SH-SY5Y (cell line): Measurements from ENCODE around the gene GCLC.

Experiments used
- GATA2 ChIP-seq: IDR thresholded peaks from 2 replicates; pipeline ENCODE4 v1.6.1; 2011; ENCODE audit warnings: mild to moderate bottlenecking, low read depth, low read length
- GATA3 ChIP-seq: IDR thresholded peaks from 2 replicates; pipeline ENCODE4 v1.6.1; 2011; ENCODE audit warnings: low read depth, mild to moderate bottlenecking, low read length, moderate library complexity

The GCLC gene

DNA sequence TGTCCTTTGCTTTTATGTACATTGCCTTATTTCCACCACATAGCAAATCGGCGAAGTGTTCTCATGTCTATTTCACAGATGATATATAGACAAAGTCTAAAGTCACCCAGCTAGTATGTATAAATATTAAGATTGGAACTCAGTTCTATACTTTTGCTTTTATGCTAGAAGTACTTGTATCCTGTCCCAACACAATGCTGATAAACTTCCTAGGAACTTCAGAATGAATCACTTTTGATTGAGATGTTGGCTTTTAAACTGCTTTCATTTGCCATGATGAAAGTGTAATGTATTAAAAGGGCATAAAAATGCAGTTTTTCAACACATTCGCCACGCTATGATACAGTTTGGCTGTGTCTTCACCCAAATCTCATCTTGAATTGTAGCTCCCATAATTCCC is 50.8 kb downstream of the GCLC start:
- no peak for TF ChIP-seq GATA3
- TF ChIP-seq GATA2 = no peak

DNA sequence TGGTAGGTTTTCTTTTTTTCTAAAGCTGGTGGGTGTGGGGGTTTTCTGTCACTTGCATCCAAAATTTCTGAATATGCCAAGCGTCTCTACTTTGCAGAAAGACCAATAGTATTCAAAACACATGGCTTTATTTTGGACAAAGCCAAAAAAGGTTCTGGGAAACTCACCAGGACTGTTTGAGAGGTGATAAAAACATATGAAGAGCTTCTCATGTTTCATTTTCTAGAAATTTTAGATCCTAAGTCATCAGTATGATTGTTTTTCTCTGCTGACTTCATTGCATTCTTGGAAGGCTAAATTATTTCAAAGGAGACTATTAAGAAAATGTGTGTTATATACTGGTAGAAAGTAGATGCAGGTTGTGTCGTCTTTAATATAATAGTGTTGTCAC is 51.3 kb downstream of the GCLC start:
- TF ChIP-seq GATA3 (no peak), GATA2 (no peak)

DNA sequence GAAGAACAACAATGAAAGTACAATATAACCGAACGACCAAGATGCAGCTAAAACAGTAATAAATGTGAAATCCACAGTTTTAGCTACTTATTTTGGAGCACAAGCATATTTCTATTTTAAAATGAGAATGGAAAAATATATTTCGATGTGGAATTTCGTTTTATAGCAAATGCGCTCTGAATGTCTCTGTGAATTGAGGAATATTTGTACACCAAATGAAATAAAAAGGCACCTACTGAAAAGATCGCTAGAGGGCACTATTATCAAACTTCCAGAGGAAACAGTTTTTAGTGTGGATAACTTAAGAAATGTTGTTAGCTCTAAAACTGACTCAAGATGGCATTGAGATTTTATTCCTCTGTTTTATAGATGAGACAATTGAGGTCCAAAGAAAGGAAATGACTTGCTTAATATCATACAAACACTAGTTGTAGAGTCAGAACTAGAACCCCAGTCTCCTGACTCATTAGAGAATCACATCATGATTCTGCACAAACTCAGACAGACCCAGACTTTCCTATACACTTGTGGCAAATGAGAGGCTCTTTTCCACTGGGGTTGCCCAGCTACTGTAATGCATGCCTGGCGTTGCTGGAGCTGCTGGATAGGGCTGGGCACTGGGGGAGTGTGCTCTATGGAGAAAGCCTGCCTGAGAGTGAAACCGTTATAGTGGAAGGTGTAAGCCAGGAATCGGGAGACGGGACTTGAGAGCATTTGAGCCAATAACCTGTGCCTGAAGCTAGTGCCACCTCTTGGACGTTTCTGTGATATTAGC is 51.9 kb downstream of the GCLC start:
- TF ChIP-seq GATA3 (no peak), GATA2 (no peak)

- TF ChIP-seq GATA2 = no peak
- TF ChIP-seq GATA3 = no peak
These were observed 57.8 kb downstream of the GCLC start for GRCh38 chr6:53487080-53487479.

GRCh38 chr6:53486679-53487078 is 58.2 kb downstream of the GCLC start:
- no peak for TF ChIP-seq GATA3
- no peak for TF ChIP-seq GATA2

- TF ChIP-seq GATA3 (no peak), GATA2 (no peak)
These were observed 60.2 kb downstream of the GCLC start for GRCh38 chr6:53484476-53485280.

- TF ChIP-seq GATA3 = no peak
- peak; percentile 77 for TF ChIP-seq GATA2
These were observed 61.2 kb downstream of the GCLC start for GRCh38 chr6:53483423-53484353.

- TF ChIP-seq GATA2 (no peak), GATA3 (no peak)
These were observed 63.6 kb downstream of the GCLC start for GRCh38 chr6:53481323-53481722.

- TF ChIP-seq GATA3 (no peak), GATA2 (no peak)
These were observed 65.0 kb downstream of the GCLC start for GRCh38 chr6:53479871-53480270.

GRCh38 chr6:53476964-53477363 is 67.9 kb downstream of the GCLC start:
- TF ChIP-seq GATA2 (no peak), GATA3 (no peak)

DNA sequence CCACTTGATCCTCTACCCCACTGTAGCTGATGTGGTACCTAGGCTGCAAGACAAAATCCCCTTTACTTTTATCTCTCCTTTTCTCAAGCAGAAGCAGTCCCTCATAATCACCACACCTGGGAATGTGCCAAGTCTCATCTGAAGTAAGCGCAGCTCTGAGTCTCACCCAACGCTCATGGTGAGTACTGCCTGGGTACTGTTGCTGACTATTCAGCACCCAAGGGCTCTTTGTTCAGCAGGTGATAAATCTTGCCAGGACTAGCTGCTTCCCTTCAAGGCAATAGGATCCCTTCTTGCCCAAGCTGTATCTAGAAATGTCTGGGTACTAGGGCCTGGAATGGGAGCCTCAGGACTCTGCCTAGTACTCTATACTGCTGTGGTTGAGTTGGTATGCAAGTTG is 70.9 kb downstream of the GCLC start:
- no peak for TF ChIP-seq GATA2
- no peak for TF ChIP-seq GATA3

DNA sequence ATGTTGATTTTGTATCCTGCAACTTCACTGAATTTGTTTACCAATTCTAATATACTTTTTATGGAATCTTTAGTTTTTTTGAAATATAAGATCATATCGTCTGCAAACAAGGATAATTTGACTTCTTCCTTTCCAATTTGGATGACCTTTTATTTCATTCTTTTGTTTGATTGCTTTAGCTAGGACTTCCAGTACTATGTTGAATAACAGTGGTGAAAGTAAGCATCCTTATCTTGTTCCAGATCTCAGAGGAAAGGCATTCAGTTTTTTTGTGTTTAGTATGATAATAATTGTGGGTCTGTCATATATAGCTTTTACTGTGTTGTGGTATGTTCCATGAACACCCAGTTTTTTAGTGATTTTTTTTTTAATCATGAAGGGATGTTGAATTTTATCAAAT is 75.7 kb downstream of the GCLC start:
- TF ChIP-seq GATA3 (no peak), GATA2 (no peak)

GRCh38 chr6:53466257-53466656 is 78.6 kb downstream of the GCLC start:
- no peak for TF ChIP-seq GATA3
- no peak for TF ChIP-seq GATA2

GRCh38 chr6:53465732-53466131 is 79.2 kb downstream of the GCLC start:
- TF ChIP-seq GATA3 (no peak), GATA2 (no peak; the same call in 1 of the 2 replicates)

GRCh38 chr6:53464927-53465460 is 79.9 kb downstream of the GCLC start:
- TF ChIP-seq GATA3 (no peak), GATA2 (no peak)
